Putamen (tissue), 1 donor: ENCODE data around the gene TRPM4.
"Not testable (repeated sequence)": the region's sequence is repeated elsewhere in the genome, so short reads cannot be mapped to it uniquely, and the experiment has no call there.

Source experiments
- DNase-seq: peaks from one replicate; pipeline ENCODE4 v3.0.0-alpha.2; 2016; ENCODE audit warnings: low spot score

The TRPM4 gene

DNA sequence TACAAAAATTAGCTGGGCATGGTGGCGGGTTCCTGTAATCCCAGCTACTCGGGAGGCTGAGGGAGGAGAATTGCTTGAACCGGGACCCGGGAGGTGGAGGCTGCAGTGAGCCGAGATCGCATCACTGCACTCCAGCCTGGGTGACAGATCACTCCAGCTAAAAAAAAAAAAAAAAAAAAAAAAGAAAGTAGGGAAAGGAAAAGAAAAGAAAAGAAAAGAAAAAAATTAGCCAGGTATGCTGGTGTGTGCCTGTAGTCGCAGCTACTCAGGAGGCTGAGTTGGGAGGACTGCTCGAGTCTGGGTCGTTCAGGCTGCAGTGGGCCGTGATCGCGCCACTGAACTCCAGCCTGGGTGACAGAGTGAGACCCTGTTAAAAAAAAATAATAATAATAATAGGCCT is 30.4 kb upstream of the TRPM4 start:
- not testable (repeated sequence) for DNase-seq

DNA sequence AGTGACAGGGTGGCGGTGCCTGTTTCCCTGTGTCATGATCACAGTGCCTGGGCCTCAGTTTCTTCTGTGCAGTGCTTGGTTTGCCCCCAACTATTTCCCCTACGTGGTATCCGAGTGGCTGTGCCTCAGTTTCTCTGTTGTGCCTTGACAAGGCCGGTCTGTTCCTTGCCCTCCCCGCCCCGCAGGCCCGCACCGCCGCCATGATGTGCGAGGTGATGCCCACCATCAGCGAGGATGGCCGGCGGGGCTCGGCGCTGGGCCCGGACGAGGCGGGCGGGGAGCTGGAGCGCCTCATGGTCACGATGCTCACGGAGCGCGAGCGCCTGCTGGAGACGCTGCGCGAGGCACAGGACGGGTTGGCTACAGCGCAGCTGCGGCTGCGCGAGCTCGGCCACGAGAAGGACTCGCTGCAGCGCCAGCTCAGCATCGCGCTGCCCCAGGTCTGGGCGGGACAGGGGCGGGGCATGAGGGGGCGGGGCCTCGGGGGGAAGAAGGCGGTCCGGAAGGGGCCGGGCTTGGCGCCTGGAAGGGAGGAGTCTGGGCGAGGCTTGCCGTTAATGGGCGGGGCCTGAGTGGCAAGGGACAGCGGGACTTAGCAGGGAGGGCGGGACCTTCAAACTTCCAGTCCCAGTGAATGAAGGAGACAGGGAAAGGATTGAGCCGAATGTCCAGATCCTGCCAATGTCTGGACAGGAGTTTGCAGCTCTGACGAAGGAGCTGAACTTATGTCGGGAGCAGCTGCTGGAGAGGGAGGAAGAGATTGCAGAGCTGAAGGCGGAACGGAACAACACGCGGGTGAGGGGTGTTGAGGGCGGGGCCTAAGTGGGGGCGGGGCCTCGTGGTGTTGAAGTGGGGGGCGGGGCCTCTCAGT is 29.7 kb upstream of the TRPM4 start:
- peak; percentile 97 for DNase-seq

DNA sequence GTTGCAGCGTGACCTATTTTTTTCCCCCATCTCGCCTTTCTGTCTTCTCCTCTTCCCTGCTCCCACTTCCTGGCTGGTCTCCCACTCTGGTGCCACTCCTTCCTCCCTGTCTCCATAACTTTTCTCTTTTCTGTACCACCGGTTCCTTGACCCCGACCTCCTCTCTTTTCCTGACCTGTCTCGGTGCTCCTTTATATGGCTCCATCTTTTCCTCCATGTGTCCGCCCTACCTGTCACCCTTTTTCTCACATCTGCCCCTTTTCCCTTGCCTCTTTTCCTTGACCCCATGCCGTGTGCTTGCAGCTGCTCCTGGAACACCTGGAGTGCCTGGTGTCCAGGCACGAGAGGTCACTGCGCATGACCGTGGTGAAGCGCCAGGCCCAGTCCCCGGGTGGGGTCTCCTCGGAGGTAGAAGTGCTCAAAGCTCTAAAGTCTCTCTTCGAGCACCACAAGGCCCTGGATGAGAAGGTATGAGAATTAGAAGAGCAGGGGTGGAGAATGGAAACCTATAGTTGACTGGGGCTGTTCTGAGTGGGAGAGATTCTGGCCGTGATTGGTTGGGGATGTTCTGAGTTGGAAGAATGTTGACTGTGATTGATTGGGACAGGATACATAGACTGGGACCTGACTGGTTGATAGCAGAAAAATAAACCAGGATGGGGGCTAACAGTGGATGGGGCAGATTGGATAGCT is 28.9 kb upstream of the TRPM4 start:
- no peak for DNase-seq

DNA sequence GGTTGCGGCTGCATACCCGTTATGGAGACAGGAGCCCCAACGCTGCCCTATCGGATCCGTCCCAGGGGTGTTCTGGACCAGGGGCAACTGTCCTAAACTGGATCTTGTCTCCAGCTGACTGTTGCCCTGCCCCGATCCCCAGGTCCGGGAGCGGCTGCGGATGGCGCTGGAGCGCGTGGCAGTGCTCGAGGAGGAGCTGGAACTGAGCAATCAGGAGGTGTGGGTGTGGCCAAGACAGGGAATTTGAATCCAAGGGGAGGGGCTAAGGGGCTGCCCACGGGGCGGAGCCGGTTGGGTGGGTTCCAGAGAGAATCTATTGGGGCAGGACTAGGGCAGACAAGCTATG is 28.4 kb upstream of the TRPM4 start:
- DNase-seq, result no peak

DNA sequence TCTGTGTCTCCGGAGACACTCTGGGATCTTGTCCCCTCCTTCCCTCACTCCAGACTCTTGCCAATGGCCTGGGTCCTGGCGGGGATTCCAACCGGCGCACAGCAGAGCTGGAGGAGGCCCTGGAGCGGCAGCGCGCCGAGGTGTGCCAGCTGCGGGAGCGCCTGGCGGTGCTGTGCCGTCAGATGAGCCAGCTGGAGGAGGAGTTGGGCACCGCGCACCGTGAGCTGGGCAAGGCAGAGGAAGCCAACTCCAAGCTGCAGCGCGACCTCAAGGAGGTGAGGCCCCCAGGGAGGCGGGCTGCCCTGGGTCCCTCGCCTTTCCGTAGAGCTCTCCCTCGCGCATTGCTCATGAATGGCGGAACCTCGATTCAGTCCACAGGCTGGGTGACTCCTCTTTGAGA is 27.3 kb upstream of the TRPM4 start:
- DNase-seq, result no peak

DNA sequence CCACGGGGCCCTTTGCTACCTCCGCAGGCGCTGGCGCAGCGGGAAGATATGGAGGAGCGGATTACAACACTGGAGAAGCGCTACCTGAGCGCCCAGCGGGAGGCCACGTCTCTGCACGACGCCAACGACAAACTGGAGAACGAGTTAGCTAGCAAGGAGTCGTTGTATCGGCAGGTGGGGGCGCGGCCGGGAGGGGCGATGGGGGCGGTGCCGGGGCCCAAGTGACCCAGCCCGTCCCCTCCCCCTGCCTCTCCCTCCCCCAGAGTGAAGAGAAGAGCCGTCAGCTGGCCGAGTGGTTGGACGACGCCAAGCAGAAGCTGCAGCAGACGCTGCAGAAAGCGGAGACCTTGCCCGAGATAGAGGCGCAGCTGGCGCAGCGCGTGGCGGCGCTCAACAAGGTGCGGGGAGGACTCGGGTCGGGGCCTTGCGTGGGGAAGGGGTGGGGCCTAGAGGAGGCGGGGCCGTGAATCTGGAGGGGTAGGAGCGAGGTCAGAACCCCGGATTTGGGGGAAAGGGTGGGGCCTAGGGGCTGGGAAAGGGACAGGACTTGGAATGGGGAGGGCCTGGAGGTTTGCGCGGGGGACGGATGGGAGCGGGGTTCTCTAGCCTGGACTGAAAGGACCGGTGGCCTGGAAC is 24.5 kb upstream of the TRPM4 start:
- no peak for DNase-seq

DNA sequence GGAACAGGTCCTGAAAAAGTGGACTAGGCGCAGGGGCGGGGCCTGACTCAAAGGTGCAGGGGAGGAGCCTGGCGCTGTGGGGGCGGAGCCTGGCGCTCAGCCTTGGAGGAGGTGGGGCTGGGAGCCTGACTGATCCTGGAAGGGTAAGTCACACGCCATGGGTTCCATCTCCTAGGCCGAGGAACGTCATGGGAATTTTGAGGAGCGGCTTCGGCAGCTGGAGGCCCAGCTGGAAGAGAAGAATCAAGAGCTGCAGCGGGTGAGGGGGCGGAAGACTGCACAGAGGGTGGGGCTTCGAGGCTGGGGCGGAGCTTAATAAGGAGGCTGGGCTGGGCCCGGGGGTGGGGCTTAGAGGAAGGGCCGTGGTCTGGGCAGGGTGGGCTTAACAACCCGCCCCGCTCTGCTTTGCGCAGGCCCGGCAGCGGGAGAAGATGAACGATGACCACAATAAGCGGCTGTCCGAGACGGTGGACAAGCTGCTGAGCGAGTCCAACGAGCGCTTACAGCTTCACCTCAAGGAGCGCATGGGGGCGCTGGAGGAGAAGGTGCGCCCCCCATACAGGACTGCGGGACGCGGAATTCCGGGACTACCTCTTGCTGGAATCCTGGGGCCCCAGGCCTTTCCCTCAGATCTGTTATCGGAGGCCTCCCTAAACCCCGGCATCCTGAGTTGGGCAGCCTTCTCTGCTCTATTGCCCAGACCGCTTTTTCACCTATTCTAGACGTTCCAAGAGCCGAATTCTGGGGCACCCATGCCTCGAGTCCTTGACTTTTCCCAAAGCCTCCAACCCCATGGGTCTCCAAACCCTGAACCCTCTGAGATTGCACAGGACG is 23.8 kb upstream of the TRPM4 start:
- no peak for DNase-seq

DNA sequence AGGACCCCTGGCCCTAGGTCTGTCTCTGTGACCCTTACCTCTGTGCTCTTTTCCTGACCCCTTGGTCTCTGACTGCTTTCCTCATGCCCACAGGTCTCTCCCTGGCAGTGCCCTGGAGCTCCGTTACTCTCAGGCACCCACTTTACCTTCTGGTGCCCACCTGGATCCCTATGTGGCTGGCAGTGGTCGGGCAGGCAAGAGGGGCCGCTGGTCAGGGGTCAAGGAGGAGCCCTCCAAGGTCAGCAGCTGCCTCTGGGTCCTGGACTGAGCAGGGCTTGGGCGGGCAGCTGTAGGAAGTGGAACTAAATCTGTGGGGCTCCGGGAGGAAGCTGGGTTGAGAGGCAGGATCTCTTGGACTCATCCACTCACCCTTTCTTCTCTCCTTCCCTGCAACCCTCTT is 21.9 kb upstream of the TRPM4 start:
- DNase-seq, result no peak

DNA sequence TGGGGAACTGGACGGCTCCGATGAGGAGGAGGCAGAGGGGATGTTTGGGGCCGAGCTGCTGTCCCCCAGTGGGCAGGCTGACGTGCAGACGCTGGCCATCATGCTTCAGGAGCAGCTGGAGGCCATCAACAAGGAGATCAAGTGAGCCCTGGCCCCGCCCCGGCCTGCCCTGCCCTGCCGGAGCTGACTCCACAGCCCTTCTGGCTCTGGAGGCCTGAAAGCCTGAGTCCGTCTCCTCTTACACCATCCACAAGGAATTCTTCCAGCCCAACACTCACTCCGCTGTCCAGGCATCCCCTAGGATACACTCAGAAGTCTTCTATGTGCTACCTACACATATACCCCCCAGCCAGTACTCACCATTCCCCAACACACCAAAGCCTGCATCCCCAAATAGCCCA is 20.8 kb upstream of the TRPM4 start:
- no peak for DNase-seq

DNA sequence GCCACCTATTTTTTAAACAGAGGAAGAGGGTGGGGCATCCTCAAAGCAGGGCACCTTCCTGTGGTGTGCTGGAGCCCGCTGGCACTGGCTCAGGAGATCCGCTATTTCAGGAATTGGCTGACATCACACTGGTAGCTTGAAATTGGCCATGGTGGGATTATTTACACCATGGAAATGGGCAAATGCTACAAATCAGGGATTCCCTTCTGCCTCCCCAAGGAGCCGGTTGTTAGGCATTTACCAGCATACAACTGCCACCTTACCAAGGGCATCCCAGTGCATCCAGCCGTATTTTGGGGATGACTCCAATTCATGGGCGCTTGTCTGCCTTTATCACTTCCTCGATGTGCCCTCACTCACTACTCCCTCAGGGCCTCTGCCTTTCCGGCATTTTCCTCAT is 16.6 kb upstream of the TRPM4 start:
- no peak for DNase-seq

DNA sequence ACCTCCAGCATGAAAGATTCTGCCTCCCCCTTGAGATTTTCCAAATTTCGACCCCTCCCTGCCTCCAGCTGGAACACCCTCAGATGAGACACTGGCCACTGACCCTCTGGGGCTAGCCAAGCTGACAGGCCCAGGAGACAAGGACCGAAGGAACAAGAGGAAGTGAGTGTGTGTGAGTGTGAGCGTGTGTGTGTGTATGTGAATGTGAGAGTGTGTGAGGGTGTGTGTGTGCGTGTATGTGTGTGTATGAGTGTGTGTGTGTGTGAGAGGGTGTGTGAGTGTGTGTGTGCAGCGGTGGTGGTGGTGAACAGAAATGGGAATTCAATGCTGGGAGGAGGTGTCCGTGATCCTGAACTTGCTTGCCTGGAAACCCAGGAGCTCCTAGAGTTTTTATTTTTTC is 16.2 kb upstream of the TRPM4 start:
- DNase-seq, result no peak

DNA sequence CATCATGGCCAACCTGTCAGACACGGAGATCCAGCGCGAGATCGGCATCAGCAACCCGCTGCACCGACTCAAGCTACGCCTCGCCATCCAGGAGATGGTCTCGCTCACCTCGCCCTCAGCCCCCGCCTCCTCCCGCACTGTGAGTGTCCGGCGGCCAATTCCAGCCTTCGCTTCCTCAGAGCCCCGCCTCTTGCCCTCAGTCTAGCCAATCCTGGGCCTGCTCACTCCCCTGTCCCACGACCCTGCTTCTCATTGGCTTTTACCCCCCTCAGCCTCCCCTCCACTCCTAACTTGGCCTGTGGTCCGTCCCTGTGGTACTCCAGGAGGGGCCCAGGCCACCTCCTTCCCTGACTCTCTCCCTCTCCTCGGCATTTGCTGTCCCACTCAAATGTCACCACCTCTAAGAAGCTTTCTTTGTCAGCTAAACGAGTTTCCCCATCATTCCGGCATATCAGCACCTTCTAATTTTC is 14.7 kb upstream of the TRPM4 start:
- DNase-seq, result peak; percentile 82

DNA sequence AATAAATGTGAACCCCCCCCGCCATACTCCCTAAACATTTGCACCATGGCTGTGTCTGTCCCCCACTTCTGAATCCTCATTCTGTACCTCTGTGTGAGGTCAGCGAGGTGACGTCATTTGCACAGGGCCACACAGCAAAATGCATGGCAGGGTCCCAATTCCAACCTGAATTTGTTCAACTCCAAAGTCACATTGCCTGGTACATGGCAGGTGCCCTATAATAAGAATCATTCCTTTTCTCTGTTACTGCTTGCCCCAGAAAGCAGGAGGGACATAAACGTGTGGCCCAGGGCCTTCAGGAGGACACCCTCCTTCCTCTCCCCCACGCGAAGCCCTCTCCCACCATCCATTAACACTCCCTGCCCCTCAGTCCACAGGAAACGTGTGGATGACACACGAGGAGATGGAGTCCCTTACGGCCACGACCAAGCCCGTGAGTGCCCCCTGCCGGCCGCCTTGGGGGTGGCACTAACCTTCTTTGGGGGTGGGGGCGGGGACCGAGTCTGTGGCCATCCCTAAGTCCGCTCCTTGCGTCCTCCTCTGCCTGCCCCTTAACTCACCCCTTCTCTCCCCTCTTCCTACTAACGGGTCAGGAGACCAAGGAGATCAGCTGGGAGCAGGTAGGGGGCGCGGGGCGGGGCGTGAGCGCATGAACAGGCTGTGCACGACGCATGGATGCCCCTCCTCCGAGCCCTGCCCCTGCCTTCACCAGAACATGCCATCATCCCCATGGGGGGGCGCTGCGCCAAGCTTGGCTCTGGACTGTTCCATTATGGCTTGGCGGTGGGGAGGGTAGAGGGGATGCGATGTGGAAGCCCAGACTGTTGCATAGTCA is 11.8 kb upstream of the TRPM4 start:
- peak; percentile 65 for DNase-seq

DNA sequence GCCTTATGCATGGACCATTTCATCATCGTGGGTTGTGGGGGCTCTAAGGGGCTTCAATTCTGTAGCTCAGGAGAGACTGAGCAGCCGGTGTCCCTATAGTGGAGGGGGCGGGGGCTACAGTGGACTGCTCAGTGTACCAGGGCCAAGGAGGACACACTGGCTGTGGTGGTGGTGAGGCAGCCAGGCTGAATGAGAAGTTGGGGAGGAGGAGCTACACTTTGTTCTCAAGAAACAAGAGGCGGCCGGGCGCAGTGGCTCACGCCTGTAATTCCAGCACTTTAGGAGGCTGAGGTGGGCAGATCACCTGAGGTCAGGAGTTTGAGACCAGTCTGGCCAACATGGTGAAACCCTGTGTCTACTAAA is 11.2 kb upstream of the TRPM4 start:
- DNase-seq, result not testable (repeated sequence)

DNA sequence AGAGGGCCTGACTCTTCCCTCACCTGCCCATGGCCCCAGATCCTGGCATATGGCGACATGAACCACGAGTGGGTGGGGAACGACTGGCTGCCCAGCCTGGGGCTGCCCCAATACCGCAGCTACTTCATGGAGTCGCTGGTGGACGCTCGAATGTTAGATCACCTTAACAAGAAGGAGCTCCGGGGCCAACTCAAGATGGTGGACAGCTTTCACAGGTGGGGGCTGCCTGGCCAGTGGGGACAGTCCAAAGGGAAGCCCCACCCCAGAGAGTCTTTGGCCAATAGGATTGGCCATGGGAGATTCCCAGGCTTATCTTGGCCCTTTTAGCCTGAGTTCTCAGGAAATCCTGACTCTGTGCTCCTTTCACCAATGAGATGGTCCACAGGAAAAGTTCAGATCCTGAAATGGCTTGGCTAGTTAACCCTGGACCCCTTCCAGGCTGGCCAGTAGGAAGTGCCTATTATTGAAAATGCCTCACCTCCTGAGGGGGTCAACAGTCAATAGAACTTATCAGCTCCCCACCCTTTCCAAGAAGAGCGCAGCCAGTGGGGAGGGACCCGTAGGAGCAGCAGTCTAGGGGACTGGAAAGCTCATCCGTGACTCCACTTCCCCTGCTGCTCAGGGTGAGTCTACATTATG is 9.4 kb upstream of the TRPM4 start:
- no peak for DNase-seq

DNA sequence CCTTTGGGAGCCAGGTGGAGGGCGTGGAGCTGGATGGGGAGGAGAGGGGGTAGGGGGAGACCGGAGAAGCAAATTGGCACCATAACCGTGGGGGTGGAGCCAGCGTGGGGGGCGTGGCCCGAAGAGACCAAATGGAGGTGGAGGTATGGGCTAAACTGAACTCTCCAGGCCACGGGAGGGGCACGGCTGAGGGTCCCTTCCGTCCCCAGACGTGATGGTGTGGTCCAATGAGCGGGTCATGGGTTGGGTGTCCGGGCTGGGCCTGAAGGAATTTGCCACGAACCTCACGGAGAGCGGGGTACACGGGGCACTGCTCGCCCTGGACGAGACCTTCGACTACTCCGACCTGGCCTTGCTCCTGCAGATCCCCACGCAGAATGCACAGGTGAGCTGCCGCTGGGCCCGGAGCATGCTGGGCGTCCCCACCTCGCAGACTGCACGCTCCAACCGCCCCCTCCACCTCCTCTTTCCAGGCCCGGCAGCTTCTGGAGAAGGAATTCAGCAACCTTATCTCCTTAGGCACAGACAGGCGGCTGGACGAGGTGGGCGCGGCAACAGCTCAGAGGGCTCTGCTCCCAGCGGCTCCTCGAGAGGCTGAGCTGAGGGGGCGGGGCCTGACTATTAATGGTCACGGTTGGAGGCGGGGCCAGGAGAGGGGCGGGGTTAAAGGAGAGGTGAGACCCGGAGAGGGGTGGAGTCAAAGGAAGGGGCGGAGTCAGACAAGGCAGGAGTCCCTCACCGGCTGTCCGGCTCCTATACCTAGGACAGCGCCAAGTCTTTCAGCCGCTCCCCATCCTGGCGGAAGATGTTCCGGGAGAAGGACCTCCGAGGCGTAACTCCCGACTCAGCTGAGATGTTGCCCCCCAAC is 8.6 kb upstream of the TRPM4 start:
- DNase-seq, result peak; percentile 77

DNA sequence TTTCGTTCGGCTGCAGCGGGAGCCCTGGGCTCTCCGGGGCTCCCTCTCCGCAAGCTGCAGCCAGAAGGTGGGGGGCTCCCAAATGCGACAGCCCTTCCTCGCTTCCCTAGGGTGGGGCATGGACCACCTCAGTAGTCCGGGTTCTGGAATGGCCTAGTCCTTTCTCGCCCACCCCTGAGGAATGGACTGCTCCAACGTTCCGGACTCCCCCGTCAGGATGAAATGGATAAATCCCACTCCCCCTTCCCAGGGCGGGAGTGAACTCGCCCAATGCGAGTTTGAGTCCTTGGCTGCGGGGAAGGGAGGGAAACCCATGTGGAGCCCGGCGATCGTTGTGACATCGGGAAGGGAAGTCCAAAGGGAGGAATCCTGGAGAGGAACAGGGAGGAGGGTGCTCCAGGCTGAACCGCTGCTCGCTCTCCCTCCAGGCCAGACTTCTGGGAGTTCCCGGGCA is 7.9 kb upstream of the TRPM4 start:
- peak; percentile 68 for DNase-seq

DNA sequence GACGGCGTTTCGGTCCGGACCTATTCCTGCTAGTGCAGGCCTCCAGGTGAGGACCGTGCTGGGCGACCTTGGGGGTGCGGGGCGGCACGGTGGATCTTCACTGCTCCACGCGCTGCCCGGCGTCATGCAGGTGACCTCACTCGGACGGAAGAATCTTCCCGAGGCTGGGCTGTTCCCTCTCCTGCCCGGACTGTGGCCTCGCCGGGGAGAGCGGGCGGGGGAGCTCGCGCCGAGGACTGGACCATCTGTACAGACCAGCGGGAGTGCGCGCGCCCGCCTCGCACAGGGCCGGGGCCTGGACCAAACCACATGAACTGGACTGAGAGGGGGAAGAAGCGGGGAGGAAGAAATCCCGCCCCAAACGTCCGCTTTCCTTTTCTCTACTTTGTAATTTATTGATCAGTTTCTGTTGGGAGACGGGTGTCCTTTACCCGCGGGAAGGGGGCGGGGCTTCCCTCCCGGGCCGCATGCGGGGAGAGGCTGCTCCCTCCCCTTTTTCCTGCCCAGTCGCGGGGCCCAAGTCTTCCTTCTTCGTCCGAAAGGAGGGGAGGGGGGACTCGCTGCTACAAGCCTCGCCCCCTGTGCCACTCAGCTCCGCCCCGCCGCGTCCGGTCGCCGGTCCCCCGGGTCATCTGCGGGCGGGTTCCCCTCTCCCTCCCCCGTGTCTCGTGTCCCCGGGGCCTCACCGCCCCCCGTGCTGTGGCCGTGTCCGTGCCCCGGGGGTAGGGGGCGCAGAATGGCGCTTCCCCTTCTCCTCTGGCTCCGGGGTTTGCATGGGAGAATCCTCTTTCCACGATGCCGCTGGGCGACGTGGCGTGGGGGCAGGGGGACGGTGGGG is 7.3 kb upstream of the TRPM4 start:
- peak; percentile 71 for DNase-seq

DNA sequence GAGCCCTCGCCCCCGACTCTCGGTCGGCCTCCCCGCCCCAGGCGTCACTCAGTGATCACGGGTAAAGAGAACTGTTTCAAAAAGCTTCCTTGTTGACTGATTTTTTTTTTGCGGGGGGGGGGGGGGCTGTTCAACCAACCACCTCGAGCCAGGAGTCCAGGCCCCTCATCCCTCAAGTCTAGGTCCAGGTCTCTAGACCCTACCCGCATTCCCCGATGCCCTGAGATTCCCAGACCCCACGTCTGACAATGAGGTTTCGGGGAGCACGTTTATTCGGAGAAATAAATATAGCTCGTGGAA is 6.7 kb upstream of the TRPM4 start:
- no peak for DNase-seq
